Measurements from ENCODE around the gene VIT.

VIT gene

GRCh38 chr2:36780231-36780839 is 83.8 kb downstream of the VIT start:
- TF ChIP-seq ZNF274 (IDR thresholded peaks at IDR 0.05; ENCODE audit: low read depth, low read length), result no peak
- no peak overlapping the region for H3K4me3 ChIP-seq (ENCODE audit: low read length)

- no peak for TF ChIP-seq ZNF274 (IDR thresholded peaks at IDR 0.05; ENCODE audit: low read depth, low read length)
- no peak overlapping the region for H3K4me3 ChIP-seq (ENCODE audit: low read length)
Observed at GRCh38 chr2:36781907-36782720, 85.6 kb downstream of the VIT start.

GRCh38 chr2:36783246-36783645 is 86.7 kb downstream of the VIT start:
- TF ChIP-seq ZNF274 (IDR thresholded peaks at IDR 0.05; ENCODE audit: low read depth, low read length), result no peak
- H3K4me3 ChIP-seq (ENCODE audit: low read length), result no peak overlapping the region

GRCh38 chr2:36785179-36785795 is 88.8 kb downstream of the VIT start:
- TF ChIP-seq ZNF274 (IDR thresholded peaks at IDR 0.05; ENCODE audit: low read depth, low read length), result no peak

GRCh38 chr2:36789181-36789804 is 92.8 kb downstream of the VIT start:
- no peak for TF ChIP-seq ZNF274 (IDR thresholded peaks at IDR 0.05; ENCODE audit: low read depth, low read length)
- H3K4me3 ChIP-seq (ENCODE audit: low read length), result no peak overlapping the region

More at GRCh38 chr2:36785179-36785795, 88.8 kb downstream of the VIT start:
- H3K4me3 ChIP-seq (ENCODE audit: low read length), result no peak overlapping the region

GRCh38 chr2:36792951-36793350 is 96.4 kb downstream of the VIT start:
- no peak overlapping the region for H3K4me3 ChIP-seq (ENCODE audit: low read length)
- no peak for TF ChIP-seq ZNF274 (IDR thresholded peaks at IDR 0.05; ENCODE audit: low read depth, low read length)

GRCh38 chr2:36797324-36798070 is 101.0 kb downstream of the VIT start:
- no peak for TF ChIP-seq ZNF274 (IDR thresholded peaks at IDR 0.05; ENCODE audit: low read depth, low read length)
- H3K4me3 ChIP-seq (ENCODE audit: low read length), result no peak overlapping the region

GRCh38 chr2:36798724-36799123 is 102.2 kb downstream of the VIT start:
- TF ChIP-seq ZNF274 (IDR thresholded peaks at IDR 0.05; ENCODE audit: low read depth, low read length), result no peak
- no peak overlapping the region for H3K4me3 ChIP-seq (ENCODE audit: low read length)

- H3K4me3 ChIP-seq (ENCODE audit: low read length), result no peak overlapping the region
- no peak for TF ChIP-seq ZNF274 (IDR thresholded peaks at IDR 0.05; ENCODE audit: low read depth, low read length)
Observed at GRCh38 chr2:36800381-36800780, 103.9 kb downstream of the VIT start.

GRCh38 chr2:36801088-36801487 is 104.6 kb downstream of the VIT start:
- TF ChIP-seq ZNF274 (IDR thresholded peaks at IDR 0.05; ENCODE audit: low read depth, low read length), result no peak
- no peak overlapping the region for H3K4me3 ChIP-seq (ENCODE audit: low read length)

- TF ChIP-seq ZNF274 (IDR thresholded peaks at IDR 0.05; ENCODE audit: low read depth, low read length), result no peak
- H3K4me3 ChIP-seq (ENCODE audit: low read length), result no peak overlapping the region
Observed at GRCh38 chr2:36802952-36803351, 106.4 kb downstream of the VIT start.

- TF ChIP-seq ZNF274 (IDR thresholded peaks at IDR 0.05; ENCODE audit: low read depth, low read length), result no peak
- no peak overlapping the region for H3K4me3 ChIP-seq (ENCODE audit: low read length)
Observed at GRCh38 chr2:36805635-36806224, 109.2 kb downstream of the VIT start.

- H3K4me3 ChIP-seq (ENCODE audit: low read length), result no peak overlapping the region
- no peak for TF ChIP-seq ZNF274 (IDR thresholded peaks at IDR 0.05; ENCODE audit: low read depth, low read length)
Observed at GRCh38 chr2:36807223-36807886, 110.8 kb downstream of the VIT start.
